Measurements from ENCODE around the gene HOXC11.

- TF ChIP-seq CTCF (IDR thresholded peaks at IDR 0.05) (no peak), POLR2A (IDR thresholded peaks at IDR 0.05) (no peak)
These were observed 44.7 kb upstream of the HOXC11 start for GRCh38 chr12:53928054-53928835.
